ENCODE measurements around the gene LRCH3. TPM values are rescaled to one million over a fixed set of nuclear protein-coding genes. Genes with fewer than 3 reads are reported as not detected.

The LRCH3 gene
- total RNA-seq, 1 donor from 2014 or later, result 96.1 TPM

DNA sequence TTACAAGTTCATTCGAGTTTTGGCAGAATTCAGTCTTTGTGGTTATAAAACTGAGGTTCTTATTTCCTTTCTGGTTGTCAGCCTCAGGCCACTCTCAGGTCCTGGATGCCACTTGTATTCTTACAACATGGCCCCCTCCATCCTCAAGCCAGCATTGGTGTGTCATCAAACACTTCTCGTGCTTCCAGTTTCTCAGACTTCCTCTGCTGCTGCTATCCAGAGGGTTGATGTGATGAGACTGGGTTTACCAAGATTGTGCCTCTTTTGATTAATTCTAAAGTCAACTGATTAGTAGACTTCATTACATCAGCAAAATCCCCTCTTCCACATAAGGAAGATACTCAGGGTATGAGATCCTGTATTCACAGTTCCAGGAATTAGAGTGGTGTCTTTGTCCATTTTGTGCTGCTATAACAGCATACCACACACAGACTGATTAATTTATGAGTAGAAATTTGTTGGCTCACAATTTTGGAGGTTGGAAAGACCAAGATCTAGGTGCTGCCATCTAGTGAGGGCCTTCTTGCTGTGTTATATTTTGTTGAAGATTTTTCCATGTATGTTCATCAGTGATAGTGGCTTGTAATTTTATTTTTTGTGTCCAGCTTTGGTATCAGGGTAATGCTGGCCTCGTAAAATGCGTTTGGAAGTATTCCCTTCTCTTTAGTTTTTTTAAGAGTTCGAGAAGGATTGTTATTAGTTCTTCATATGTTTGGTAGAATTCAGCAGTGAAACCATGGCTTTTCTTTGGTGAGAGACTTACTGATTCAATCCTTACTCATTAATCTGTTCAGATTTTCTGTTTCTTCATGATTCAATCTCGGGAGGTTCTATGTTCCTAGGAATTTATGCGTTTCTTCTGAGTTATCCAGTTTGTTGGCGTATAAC, 11.1 kb downstream of the LRCH3 start:
- peaks cover 7% of the 10 kb centered on the region for H3K36me3 Mint-ChIP-seq (ENCODE audit: low read depth)
- no peak overlapping the region for H3K4me3 Mint-ChIP-seq
- ATAC-seq (ENCODE audit: low read depth), result peak; percentile 40

DNA sequence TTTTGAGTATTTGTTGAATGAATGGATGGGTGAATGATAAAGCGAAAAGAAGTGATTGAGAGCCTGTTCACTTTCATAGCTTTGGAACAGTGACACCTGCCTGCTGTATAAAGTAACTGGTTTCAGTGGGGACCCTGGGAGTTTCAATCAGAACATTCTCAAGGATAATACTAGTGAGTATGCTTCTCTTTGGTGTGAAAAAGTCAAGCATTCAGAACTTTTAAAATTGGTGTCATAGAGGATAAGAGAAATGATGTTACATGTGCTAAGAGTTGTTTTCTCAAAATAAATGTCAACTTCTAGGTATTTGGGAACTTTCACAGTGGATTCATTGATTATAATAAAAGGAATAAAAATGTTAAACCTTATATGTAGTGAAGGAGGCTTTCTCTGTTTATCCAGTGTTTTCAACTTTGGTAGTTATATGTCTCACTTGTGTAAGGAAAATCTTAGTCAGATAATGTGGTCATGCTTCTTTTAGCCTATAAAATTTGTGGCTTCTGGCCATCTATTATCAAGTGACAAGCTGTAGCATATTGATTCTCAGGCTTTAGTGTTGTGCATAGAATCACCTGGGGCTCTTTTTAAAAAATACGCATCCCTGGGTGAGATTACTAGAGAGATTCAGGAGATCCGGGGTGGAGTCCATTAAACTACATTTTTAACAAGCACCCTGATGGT, 11.9 kb downstream of the LRCH3 start:
- Mint-ChIP-seq H3K4me1 (peaks cover 53% of the 10 kb centered on the region), H3K27ac (peak overlapping the region; percentile 65), H3K36me3 (ENCODE audit: low read depth) (peaks cover 10% of the 10 kb centered on the region), H3K4me3 (no peak overlapping the region), H3K9me3 (no peaks in the 10 kb centered on the region), H3K27me3 (no peaks in the 10 kb centered on the region)
- ChIA-PET POLR2A (interaction anchor here (1.3 kb wide), 1 partner anchor 12 kb away, joined by 5 read pairs; the partner anchor contains the start of gene LRCH3), CTCF (interaction anchor here (0.9 to 1.8 kb wide), 6 partner anchors 20 to 204 kb away, joined by 3 to 5 read pairs (median 4); no protein-coding TSS in a partner anchor)
- peak; percentile 45 for ATAC-seq (ENCODE audit: low read depth)
- intact Hi-C loops (cut with micrococcal nuclease), result loop anchor here (1.0 to 5.0 kb wide), 6 partner anchors 21 to 204 kb away; partner anchors contain the start of gene FYTTD1
- TF ChIP-seq, protein P1, sequence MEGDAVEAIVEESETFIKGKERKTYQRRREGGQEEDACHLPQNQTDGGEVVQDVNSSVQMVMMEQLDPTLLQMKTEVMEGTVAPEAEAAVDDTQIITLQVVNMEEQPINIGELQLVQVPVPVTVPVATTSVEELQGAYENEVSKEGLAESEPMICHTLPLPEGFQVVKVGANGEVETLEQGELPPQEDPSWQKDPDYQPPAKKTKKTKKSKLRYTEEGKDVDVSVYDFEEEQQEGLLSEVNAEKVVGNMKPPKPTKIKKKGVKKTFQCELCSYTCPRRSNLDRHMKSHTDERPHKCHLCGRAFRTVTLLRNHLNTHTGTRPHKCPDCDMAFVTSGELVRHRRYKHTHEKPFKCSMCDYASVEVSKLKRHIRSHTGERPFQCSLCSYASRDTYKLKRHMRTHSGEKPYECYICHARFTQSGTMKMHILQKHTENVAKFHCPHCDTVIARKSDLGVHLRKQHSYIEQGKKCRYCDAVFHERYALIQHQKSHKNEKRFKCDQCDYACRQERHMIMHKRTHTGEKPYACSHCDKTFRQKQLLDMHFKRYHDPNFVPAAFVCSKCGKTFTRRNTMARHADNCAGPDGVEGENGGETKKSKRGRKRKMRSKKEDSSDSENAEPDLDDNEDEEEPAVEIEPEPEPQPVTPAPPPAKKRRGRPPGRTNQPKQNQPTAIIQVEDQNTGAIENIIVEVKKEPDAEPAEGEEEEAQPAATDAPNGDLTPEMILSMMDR (IDR thresholded peaks at IDR 0.05), result no peak
- DNase-seq, result no peak

More for the DNA sequence above, 11.1 kb downstream of the LRCH3 start:
- ChIA-PET CTCF (interaction anchor here (0.9 to 1.8 kb wide), 9 partner anchors 11 to 203 kb away, joined by 3 to 6 read pairs (median 4); partner anchors contain the start of gene LRCH3), POLR2A (interaction anchor here (1.3 to 1.8 kb wide), 3 partner anchors 11 to 20 kb away, joined by 5 to 12 read pairs (median 9); partner anchors contain the start of gene LRCH3)
- Mint-ChIP-seq H3K27me3 (no peaks in the 10 kb centered on the region), H3K9me3 (no peaks in the 10 kb centered on the region), H3K4me1 (peaks cover 56% of the 10 kb centered on the region), H3K27ac (peak overlapping the region; percentile 65)
- DNase-seq, result no peak
- TF ChIP-seq, protein P1 (IDR thresholded peaks at IDR 0.05), result no peak
- intact Hi-C loops (cut with micrococcal nuclease), result loop anchor here (1.0 to 5.0 kb wide), 6 partner anchors 20 to 203 kb away; partner anchors contain the start of gene FYTTD1

DNA sequence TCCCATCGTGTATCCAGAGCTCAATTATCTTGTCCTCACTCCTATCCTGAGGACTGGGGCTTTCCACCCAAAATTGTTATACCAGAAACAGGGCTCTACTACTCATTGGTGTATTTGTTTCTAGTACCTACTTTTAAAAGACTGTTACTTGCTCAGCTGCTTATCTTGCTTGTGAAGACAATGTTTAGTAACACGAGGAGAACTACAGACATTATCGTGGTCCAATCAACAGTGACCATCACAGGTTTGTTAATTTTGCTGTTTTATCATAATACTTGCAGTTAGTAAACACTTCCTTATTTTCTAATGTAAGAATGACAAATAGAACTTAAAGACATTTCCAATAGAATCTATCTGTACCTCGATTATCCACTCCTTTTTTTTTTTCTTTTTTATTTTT, 13.5 kb downstream of the LRCH3 start:
- Mint-ChIP-seq H3K36me3 (ENCODE audit: low read depth) (peaks cover 13% of the 10 kb centered on the region), H3K4me1 (peaks cover 53% of the 10 kb centered on the region), H3K4me3 (no peak overlapping the region), H3K9me3 (no peaks in the 10 kb centered on the region), H3K27ac (no peak overlapping the region), H3K27me3 (no peaks in the 10 kb centered on the region)
- TF ChIP-seq, protein P1 (IDR thresholded peaks at IDR 0.05), result no peak
- ChIA-PET POLR2A (no interaction called here), CTCF (interaction anchor here (1.8 kb wide), 1 partner anchor 80 kb away, joined by 4 read pairs; no protein-coding TSS in a partner anchor)
- intact Hi-C loops (cut with micrococcal nuclease), result loop anchor here (5.0 kb wide), 2 partner anchors 112 to 132 kb away; no protein-coding TSS in a partner anchor
- DNase-seq, result no peak
- no peak for ATAC-seq (ENCODE audit: low read depth)

DNA sequence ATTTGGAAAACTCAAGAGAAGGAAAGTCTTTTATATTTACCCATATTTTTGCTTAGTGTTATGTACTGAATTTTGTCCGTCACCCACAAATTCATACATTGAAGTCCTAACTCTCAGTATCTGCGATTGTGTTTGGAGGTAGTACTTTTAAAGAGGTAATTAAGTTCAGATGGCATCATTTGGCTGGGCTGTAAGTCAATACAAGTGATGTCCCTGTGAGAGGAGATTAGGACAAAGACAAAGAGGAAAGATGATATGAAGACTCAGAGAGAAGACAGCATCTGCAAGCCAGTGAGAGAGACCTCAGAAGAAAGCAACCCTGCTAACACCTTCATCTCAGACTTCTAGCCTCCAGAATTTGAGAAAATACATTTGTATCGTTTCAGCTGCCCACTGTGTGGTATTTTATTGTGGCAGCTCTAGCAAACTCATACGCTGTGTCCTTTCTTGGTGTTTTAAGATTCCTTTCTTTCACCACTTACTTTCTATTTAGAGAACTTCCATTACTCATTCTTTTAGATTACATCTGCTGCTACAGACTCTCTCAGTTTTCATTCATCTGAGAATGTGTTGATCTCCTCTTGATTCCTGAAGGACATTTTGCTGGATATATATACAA, 17.0 kb downstream of the LRCH3 start:
- TF ChIP-seq, protein P1 (IDR thresholded peaks at IDR 0.05), result no peak
- Mint-ChIP-seq H3K27me3 (no peaks in the 10 kb centered on the region), H3K9me3 (no peaks in the 10 kb centered on the region), H3K4me3 (no peak overlapping the region), H3K27ac (peak overlapping the region; percentile 3), H3K36me3 (ENCODE audit: low read depth) (peaks cover 16% of the 10 kb centered on the region), H3K4me1 (peaks cover 35% of the 10 kb centered on the region)
- ATAC-seq (ENCODE audit: low read depth) (no peak), DNase-seq (no peak)
- intact Hi-C loops (cut with micrococcal nuclease), result no loop called here
- ChIA-PET POLR2A (no interaction called here), CTCF (no interaction called here)

All from activated B cell treated with CpG ODN at 0.5 μM for 24 hours (primary cell).